Measurements from ENCODE around the gene PDK2.

Gene PDK2

DNA sequence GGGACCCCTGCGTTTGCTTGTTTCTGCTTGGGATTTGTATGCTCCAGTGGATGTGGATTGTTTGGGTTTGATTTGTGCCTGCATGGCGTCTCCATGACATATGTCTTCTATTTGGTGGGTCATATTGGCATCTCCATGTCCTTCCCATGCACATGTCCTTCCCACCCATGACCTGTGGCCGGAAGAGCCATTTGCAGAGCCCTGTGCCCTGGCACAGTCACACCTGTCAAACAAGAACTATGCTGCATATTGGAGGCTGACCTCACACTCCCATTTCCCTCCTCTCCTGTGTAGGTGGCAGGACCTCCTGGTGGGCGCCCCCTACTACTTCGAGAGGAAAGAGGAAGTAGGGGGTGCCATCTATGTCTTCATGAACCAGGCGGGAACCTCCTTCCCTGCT lies 23.5 kb upstream of the PDK2 start:
- Histone ChIP-seq H3K4me3 (ENCODE audit: low read depth, low read length) (no peak overlapping the region), H3K36me3 (replicated peaks) (peaks cover 86% of the 10 kb centered on the region), H3K27me3 (replicated peaks) (no peaks in the 10 kb centered on the region), H3K27ac (no peak overlapping the region)
- DNase-seq: no peak
- in situ Hi-C loops (cut with HindIII; ENCODE audit: low pct_ligation_motif_present, low sequenced_read_pairs): no loop called here
- TF ChIP-seq, protein P1, sequence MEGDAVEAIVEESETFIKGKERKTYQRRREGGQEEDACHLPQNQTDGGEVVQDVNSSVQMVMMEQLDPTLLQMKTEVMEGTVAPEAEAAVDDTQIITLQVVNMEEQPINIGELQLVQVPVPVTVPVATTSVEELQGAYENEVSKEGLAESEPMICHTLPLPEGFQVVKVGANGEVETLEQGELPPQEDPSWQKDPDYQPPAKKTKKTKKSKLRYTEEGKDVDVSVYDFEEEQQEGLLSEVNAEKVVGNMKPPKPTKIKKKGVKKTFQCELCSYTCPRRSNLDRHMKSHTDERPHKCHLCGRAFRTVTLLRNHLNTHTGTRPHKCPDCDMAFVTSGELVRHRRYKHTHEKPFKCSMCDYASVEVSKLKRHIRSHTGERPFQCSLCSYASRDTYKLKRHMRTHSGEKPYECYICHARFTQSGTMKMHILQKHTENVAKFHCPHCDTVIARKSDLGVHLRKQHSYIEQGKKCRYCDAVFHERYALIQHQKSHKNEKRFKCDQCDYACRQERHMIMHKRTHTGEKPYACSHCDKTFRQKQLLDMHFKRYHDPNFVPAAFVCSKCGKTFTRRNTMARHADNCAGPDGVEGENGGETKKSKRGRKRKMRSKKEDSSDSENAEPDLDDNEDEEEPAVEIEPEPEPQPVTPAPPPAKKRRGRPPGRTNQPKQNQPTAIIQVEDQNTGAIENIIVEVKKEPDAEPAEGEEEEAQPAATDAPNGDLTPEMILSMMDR (IDR thresholded peaks at IDR 0.05; ENCODE audit: low read depth, low read length, missing control alignments): no peak

DNA sequence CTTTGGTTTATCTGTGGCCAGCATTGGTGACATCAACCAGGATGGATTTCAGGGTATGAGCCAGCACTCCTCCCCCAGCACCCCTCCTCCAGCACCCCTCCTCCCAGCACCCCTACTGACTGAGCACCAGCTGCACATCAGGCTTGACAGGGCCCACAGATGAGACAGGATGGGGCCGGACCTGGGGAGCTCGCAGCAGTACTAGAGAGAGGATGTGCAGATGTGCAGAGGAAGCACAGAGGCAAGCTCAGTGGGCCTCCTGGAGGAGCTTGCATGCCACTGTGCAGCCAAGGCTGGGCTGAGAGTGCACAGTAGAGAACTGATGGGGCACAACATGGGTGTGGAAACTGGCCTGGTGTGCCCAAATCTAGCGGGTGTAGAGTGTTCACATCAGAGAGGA lies 23.0 kb upstream of the PDK2 start:
- TF ChIP-seq, protein P1 (IDR thresholded peaks at IDR 0.05; ENCODE audit: low read depth, low read length, missing control alignments): peak; percentile 19
- Histone ChIP-seq H3K27me3 (replicated peaks) (no peaks in the 10 kb centered on the region), H3K4me3 (ENCODE audit: low read depth, low read length) (no peak overlapping the region), H3K36me3 (replicated peaks) (peaks cover 87% of the 10 kb centered on the region), H3K27ac (no peak overlapping the region)
- DNase-seq: no peak
- in situ Hi-C loops (cut with HindIII; ENCODE audit: low pct_ligation_motif_present, low sequenced_read_pairs): no loop called here

DNA sequence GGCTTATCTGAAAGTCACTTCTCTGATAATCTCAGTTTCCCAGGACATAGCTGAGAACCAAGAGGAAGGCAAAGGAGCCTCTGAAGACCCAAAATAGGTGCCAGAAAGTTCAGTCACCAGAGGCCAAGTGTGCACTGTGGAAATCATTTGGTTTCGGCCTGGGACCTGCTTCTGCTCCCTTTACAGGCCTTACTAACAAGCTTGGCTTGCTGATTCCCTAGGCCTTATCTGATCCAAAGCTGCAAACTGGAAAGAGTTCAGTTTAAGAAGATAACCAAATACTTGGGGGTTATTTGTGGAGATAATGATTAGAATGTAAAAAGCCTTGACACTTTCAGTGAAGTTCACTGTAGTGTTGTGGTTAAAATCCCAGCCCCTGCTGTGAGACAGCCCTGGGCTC lies 22.2 kb upstream of the PDK2 start:
- TF ChIP-seq, protein P1 (IDR thresholded peaks at IDR 0.05; ENCODE audit: low read depth, low read length, missing control alignments): no peak
- in situ Hi-C loops (cut with HindIII; ENCODE audit: low pct_ligation_motif_present, low sequenced_read_pairs): no loop called here
- no peak for DNase-seq
- Histone ChIP-seq H3K36me3 (replicated peaks) (peaks cover 90% of the 10 kb centered on the region), H3K4me3 (ENCODE audit: low read depth, low read length) (no peak overlapping the region), H3K27ac (no peak overlapping the region), H3K27me3 (replicated peaks) (no peaks in the 10 kb centered on the region)

DNA sequence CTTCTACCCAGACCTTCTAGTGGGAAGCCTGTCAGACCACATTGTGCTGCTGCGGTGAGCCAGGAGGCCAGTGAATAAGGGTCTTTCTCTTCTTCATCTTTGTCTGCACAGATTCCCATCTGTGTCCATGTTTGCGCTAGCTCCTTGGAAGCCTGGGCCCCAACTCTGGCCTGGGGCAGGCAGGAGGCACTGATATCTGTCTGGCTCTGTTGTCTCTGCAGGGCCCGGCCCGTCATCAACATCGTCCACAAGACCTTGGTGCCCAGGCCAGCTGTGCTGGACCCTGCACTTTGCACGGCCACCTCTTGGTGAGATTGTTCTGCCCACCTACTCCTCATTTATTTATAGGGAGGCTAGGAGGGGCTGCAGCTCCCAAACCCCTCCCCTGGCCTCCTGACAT lies 20.9 kb upstream of the PDK2 start:
- Histone ChIP-seq H3K27ac (no peak overlapping the region), H3K36me3 (replicated peaks) (peaks cover 93% of the 10 kb centered on the region), H3K4me3 (ENCODE audit: low read depth, low read length) (no peak overlapping the region), H3K27me3 (replicated peaks) (no peaks in the 10 kb centered on the region)
- in situ Hi-C loops (cut with HindIII; ENCODE audit: low pct_ligation_motif_present, low sequenced_read_pairs): no loop called here
- TF ChIP-seq, protein P1 (IDR thresholded peaks at IDR 0.05; ENCODE audit: low read depth, low read length, missing control alignments): no peak
- no peak for DNase-seq

DNA sequence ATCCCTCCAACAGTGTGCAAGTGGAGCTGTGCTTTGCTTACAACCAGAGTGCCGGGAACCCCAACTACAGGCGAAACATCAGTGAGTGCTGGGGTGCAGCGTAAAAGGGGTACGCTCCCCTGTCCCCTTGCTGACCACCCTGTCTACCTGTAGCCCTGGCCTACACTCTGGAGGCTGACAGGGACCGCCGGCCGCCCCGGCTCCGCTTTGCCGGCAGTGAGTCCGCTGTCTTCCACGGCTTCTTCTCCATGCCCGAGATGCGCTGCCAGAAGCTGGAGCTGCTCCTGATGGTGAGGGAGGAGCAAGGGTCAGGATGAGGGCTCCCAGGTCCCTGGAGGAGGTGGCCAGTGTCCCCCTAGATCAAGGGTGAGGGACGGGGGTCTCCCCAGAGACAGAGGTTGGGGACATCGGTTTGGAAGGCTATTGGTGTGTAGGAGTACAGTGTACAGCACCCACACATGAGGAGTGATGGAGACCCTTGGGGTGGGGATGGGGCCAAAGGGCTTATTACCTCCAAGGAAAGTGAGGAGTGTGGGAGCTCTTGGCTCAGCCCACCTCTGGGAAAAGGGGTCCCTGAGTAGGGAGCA lies 19.6 kb upstream of the PDK2 start:
- H3K4me3 ChIP-seq (ENCODE audit: low read depth, low read length): no peak overlapping the region
- H3K36me3 ChIP-seq (replicated peaks): peaks cover 95% of the 10 kb centered on the region
- no peak overlapping the region for H3K27ac ChIP-seq
- DNase-seq: no peak
- TF ChIP-seq, protein P1 (IDR thresholded peaks at IDR 0.05; ENCODE audit: low read depth, low read length, missing control alignments): no peak
- no peaks in the 10 kb centered on the region for H3K27me3 ChIP-seq (replicated peaks)
- in situ Hi-C loops (cut with HindIII; ENCODE audit: low pct_ligation_motif_present, low sequenced_read_pairs): no loop called here

DNA sequence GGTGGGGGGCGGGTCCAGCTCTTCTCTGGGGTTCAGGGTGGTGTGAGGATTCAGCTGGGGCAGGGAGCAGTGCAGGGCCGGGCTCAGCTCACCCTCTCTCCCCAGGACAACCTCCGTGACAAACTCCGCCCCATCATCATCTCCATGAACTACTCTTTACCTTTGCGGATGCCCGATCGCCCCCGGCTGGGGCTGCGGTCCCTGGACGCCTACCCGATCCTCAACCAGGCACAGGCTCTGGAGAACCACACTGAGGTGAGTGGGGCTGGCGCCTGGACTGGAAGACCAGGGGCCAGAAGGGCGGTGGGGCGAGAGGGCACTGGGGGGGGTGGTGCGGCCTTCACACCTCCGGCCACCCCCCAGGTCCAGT lies 18.9 kb upstream of the PDK2 start:
- in situ Hi-C loops (cut with HindIII; ENCODE audit: low pct_ligation_motif_present, low sequenced_read_pairs): no loop called here
- Histone ChIP-seq H3K4me3 (ENCODE audit: low read depth, low read length) (no peak overlapping the region), H3K27ac (no peak overlapping the region), H3K27me3 (replicated peaks) (no peaks in the 10 kb centered on the region), H3K36me3 (replicated peaks) (peaks cover 96% of the 10 kb centered on the region)
- TF ChIP-seq, protein P1 (IDR thresholded peaks at IDR 0.05; ENCODE audit: low read depth, low read length, missing control alignments): no peak
- DNase-seq: no peak
